GM23338 (cell line): ENCODE measurements around the gene DMD. TPM values are rescaled to one million over a fixed set of nuclear protein-coding genes. Genes with fewer than 3 reads are reported as not detected.

Experiments
- ATAC-seq: fragments of 200-7000 bp; cut with Tn5 transposase; 3 replicates; pipeline ENCODE4 v1.9.1; 2020
- DNase-seq: peaks from one replicate; pipeline ENCODE4 v3.0.0-alpha.2; 2015; ENCODE audit warnings: low spot score
- H2AFZ ChIP-seq: fragments of 200-600 bp; sonication (generic); 2 replicates; pipeline ENCODE4 v1.8.0; 2016; ENCODE audit warnings: antibody characterized with exemption, mild to moderate bottlenecking, moderate library complexity
- H3F3A ChIP-seq: fragments of 200-600 bp; sonication (generic); replicated peaks from 2 replicates; pipeline ENCODE4 v1.8.0; 2017; ENCODE audit warnings: antibody characterized with exemption, mixed run types, low read depth
- H3K27ac ChIP-seq: fragments of 200-600 bp; sonication (generic); 2 replicates; pipeline ENCODE4 v1.6.1; 2016; ENCODE audit warnings: low read depth
- H3K27me3 ChIP-seq: fragments of 200-600 bp; sonication (generic); 2 replicates; pipeline ENCODE4 v1.8.0; 2016; ENCODE audit warnings: mild to moderate bottlenecking, mixed run types, moderate library complexity; ENCODE audit not compliant: insufficient read depth
- H3K36me3 ChIP-seq: fragments of 200-600 bp; sonication (generic); 2 replicates; pipeline ENCODE4 v1.8.0; 2016; ENCODE audit warnings: mild to moderate bottlenecking; ENCODE audit not compliant: insufficient read depth
- H3K4me1 ChIP-seq: fragments of 200-600 bp; sonication (generic); 2 replicates; pipeline ENCODE4 v1.8.0; 2016; ENCODE audit warnings: mild to moderate bottlenecking, moderate library complexity; ENCODE audit not compliant: insufficient read depth
- H3K4me2 ChIP-seq: fragments of 200-600 bp; sonication (generic); 2 replicates; pipeline ENCODE4 v1.7.1; 2017; ENCODE audit warnings: mixed run types
- H3K4me3 ChIP-seq: fragments of 200-600 bp; sonication (generic); 2 replicates; pipeline ENCODE4 v1.6.1; 2016; ENCODE audit warnings: mixed run types
- H3K79me2 ChIP-seq: fragments of 200-600 bp; sonication (generic); replicated peaks from 2 replicates; pipeline ENCODE4 v1.8.0; 2017; ENCODE audit warnings: mild to moderate bottlenecking; ENCODE audit not compliant: insufficient read depth
- H3K9me2 ChIP-seq: fragments of 200-600 bp; sonication (generic); 2 replicates; pipeline ENCODE4 v1.8.0; 2017; ENCODE audit not compliant: insufficient read depth
- H4K20me1 ChIP-seq: fragments of 200-600 bp; sonication (generic); replicated peaks from 2 replicates; pipeline ENCODE4 v1.8.0; 2017; ENCODE audit warnings: mild to moderate bottlenecking; ENCODE audit not compliant: insufficient read depth
- H3K27ac Mint-ChIP-seq: 2 replicates; pipeline ENCODE4 v1.8.0; 2020; ENCODE audit warnings: inconsistent platforms, mild to moderate bottlenecking, moderate library complexity, mixed read lengths
- H3K27me3 Mint-ChIP-seq: 3 replicates; pipeline ENCODE4 v1.8.0; 2022; ENCODE audit warnings: low read depth, mild to moderate bottlenecking, moderate library complexity, mixed read lengths, inconsistent platforms; ENCODE audit not compliant: insufficient read depth, poor library complexity
- H3K36me3 Mint-ChIP-seq: 3 replicates; pipeline ENCODE4 v1.8.0; 2021; ENCODE audit warnings: low read depth, mild to moderate bottlenecking, inconsistent platforms, moderate library complexity, mixed read lengths
- H3K4me1 Mint-ChIP-seq: 3 replicates; pipeline ENCODE4 v1.8.0; 2020; ENCODE audit warnings: mild to moderate bottlenecking, inconsistent platforms, mixed read lengths
- H3K4me3 Mint-ChIP-seq: 3 replicates; pipeline ENCODE4 v1.8.0; 2021; ENCODE audit warnings: moderate library complexity, mild to moderate bottlenecking, inconsistent platforms, mixed read lengths
- H3K9me3 Mint-ChIP-seq: 3 replicates; pipeline ENCODE4 v1.8.0; 2020; ENCODE audit warnings: moderate library complexity, mild to moderate bottlenecking, inconsistent platforms, mixed read lengths
- POLR2AphosphoS5 ChIP-seq: IDR thresholded peaks from 2 replicates; pipeline ENCODE4 v1.6.1; 2016; ENCODE audit warnings: antibody characterized with exemption, low read depth
- ZNF114 ChIP-seq: fragments of 250-450 bp; sonication (Bioruptor Pico); IDR thresholded peaks from 2 replicates; pipeline ENCODE4 v1.5.0; 2020; ENCODE audit warnings: mild to moderate bottlenecking, moderate library complexity
- ZNF331 ChIP-seq: fragments of 250-450 bp; sonication (Bioruptor Pico); IDR thresholded peaks from 2 replicates; pipeline ENCODE4 v1.5.0; 2020; ENCODE audit warnings: low read depth, mild to moderate bottlenecking, moderate library complexity
- polyA plus RNA-seq: library from polyadenylated mRNA; unstranded; fragments of >200 nt; fragmentation: Nextera tagmentation; extraction: Ambion mirVana; gene quantifications from 2 replicates; pipeline ENCODE4 v1.2.1, GENCODE V29; 2016
- total RNA-seq: library from RNA; depleted of rRNA; stranded (reverse); fragments of >200 nt; shearing (Covaris generic); gene quantifications from 2 replicates; pipeline ENCODE4 v1.2.3, GENCODE V29; 2014
- TF ChIP-seq, protein P1 (sequence below), 2 experiments: fragments of 200-600 bp in 1 of 2; sonication (generic) in 1 of 2; conservative IDR thresholded peaks; 2 replicates each; pipeline versions ENCODE4 v1.5.1 to v1.6.1; 2016 to 2017; ENCODE audit warnings: antibody characterized with exemption in 2 of 2, low read depth in 2 of 2, mild to moderate bottlenecking in 2 of 2, moderate library complexity in 1 of 2
- TF ChIP-seq, protein P2 (sequence below): fragments of 250-450 bp; sonication (Bioruptor Pico); IDR thresholded peaks from 2 replicates; pipeline ENCODE4 v1.5.0; 2020; ENCODE audit warnings: mild to moderate bottlenecking, moderate library complexity
- TF ChIP-seq, protein P3 (sequence below): IDR thresholded peaks from 2 replicates; pipeline ENCODE4 v1.6.1; 2016; ENCODE audit warnings: antibody characterized with exemption

DMD gene
- total and polyA plus RNA-seq, 2 experiments from 2014 or later: 4.5 to 7.6 TPM

DNA sequence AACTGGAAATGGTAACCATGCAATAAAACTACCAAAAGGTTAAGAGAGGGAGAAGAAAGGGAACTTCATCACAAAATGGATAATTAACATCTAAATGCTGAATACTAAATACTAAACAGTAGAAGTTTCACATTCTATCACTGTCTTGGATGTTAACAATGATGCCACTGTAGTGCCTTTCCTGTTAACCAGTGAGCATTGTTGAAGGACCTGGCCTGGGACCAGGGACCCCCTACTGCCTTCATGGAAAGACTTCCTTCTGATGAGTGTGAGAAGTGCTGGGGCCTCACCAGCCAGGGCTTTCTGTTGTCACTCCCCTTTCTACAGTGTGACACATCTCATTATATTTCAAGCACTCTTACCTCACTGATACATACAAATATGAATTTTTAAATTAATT lies 1400.2 kb downstream of the DMD start (continued):
- TF ChIP-seq, protein P1, sequence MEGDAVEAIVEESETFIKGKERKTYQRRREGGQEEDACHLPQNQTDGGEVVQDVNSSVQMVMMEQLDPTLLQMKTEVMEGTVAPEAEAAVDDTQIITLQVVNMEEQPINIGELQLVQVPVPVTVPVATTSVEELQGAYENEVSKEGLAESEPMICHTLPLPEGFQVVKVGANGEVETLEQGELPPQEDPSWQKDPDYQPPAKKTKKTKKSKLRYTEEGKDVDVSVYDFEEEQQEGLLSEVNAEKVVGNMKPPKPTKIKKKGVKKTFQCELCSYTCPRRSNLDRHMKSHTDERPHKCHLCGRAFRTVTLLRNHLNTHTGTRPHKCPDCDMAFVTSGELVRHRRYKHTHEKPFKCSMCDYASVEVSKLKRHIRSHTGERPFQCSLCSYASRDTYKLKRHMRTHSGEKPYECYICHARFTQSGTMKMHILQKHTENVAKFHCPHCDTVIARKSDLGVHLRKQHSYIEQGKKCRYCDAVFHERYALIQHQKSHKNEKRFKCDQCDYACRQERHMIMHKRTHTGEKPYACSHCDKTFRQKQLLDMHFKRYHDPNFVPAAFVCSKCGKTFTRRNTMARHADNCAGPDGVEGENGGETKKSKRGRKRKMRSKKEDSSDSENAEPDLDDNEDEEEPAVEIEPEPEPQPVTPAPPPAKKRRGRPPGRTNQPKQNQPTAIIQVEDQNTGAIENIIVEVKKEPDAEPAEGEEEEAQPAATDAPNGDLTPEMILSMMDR (conservative IDR thresholded peaks at IDR 0.05; ENCODE audit: low read depth in 2 of 2): no peak
- TF ChIP-seq ZNF331 (CRISPR knock-in tag): no peak
- TF ChIP-seq, protein P2, sequence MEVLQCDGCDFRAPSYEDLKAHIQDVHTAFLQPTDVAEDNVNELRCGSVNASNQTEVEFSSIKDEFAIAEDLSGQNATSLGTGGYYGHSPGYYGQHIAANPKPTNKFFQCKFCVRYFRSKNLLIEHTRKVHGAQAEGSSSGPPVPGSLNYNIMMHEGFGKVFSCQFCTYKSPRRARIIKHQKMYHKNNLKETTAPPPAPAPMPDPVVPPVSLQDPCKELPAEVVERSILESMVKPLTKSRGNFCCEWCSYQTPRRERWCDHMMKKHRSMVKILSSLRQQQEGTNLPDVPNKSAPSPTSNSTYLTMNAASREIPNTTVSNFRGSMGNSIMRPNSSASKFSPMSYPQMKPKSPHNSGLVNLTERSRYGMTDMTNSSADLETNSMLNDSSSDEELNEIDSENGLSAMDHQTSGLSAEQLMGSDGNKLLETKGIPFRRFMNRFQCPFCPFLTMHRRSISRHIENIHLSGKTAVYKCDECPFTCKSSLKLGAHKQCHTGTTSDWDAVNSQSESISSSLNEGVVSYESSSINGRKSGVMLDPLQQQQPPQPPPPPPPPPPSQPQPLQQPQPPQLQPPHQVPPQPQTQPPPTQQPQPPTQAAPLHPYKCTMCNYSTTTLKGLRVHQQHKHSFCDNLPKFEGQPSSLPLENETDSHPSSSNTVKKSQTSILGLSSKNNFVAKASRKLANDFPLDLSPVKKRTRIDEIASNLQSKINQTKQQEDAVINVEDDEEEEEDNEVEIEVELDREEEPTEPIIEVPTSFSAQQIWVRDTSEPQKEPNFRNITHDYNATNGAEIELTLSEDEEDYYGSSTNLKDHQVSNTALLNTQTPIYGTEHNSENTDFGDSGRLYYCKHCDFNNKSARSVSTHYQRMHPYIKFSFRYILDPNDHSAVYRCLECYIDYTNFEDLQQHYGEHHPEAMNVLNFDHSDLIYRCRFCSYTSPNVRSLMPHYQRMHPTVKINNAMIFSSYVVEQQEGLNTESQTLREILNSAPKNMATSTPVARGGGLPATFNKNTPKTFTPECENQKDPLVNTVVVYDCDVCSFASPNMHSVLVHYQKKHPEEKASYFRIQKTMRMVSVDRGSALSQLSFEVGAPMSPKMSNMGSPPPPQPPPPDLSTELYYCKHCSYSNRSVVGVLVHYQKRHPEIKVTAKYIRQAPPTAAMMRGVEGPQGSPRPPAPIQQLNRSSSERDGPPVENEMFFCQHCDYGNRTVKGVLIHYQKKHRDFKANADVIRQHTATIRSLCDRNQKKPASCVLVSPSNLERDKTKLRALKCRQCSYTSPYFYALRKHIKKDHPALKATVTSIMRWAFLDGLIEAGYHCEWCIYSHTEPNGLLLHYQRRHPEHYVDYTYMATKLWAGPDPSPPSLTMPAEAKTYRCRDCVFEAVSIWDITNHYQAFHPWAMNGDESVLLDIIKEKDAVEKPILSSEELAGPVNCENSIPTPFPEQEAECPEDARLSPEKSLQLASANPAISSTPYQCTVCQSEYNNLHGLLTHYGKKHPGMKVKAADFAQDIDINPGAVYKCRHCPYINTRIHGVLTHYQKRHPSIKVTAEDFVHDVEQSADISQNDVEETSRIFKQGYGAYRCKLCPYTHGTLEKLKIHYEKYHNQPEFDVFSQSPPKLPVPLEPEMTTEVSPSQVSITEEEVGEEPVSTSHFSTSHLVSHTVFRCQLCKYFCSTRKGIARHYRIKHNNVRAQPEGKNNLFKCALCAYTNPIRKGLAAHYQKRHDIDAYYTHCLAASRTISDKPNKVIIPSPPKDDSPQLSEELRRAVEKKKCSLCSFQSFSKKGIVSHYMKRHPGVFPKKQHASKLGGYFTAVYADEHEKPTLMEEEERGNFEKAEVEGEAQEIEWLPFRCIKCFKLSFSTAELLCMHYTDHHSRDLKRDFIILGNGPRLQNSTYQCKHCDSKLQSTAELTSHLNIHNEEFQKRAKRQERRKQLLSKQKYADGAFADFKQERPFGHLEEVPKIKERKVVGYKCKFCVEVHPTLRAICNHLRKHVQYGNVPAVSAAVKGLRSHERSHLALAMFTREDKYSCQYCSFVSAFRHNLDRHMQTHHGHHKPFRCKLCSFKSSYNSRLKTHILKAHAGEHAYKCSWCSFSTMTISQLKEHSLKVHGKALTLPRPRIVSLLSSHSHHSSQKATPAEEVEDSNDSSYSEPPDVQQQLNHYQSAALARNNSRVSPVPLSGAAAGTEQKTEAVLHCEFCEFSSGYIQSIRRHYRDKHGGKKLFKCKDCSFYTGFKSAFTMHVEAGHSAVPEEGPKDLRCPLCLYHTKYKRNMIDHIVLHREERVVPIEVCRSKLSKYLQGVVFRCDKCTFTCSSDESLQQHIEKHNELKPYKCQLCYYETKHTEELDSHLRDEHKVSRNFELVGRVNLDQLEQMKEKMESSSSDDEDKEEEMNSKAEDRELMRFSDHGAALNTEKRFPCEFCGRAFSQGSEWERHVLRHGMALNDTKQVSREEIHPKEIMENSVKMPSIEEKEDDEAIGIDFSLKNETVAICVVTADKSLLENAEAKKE (CRISPR knock-in tag): no peak

DNA sequence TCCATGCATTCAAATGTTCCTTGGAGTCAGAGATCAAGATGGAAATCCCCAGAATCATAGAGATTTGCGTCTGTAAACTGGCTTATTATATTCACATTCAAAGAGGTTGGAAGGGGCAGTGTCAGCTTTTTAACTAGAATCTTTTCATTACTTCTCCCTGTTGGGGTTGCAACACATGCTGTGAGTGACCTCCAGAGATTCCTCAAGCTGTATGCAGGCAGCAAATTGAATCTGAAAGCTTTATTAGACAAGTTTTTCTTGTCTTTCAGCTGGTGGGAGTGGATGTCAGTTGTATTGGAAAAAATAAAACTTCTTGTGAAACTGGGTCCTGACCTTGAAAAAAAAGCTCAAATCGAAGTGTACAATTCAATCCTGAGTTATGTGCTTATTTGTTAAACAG lies 1403.0 kb downstream of the DMD start:
- no peak for DNase-seq

More for the DNA sequence above, 1403.0 kb downstream of the DMD start:
- H2AFZ ChIP-seq: no peak overlapping the region
- no peaks in the 10 kb centered on the region for H3K36me3 ChIP-seq
- H3K27me3 ChIP-seq: no peaks in the 10 kb centered on the region
- no peaks in the 10 kb centered on the region for H3K9me2 ChIP-seq
- no peaks in the 10 kb centered on the region for H4K20me1 ChIP-seq
- H3K4me3 ChIP-seq: no peak overlapping the region
- no peak overlapping the region for H3K4me2 ChIP-seq
- H3F3A ChIP-seq: no peaks in the 10 kb centered on the region
- H3K4me3 Mint-ChIP-seq: no peak overlapping the region
- no peak overlapping the region for H3K27ac Mint-ChIP-seq
- no peak for ATAC-seq
- TF ChIP-seq POLR2AphosphoS5: no peak
- TF ChIP-seq, protein P3, sequence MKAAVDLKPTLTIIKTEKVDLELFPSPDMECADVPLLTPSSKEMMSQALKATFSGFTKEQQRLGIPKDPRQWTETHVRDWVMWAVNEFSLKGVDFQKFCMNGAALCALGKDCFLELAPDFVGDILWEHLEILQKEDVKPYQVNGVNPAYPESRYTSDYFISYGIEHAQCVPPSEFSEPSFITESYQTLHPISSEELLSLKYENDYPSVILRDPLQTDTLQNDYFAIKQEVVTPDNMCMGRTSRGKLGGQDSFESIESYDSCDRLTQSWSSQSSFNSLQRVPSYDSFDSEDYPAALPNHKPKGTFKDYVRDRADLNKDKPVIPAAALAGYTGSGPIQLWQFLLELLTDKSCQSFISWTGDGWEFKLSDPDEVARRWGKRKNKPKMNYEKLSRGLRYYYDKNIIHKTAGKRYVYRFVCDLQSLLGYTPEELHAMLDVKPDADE: no peak
- TF ChIP-seq, protein P2 (CRISPR knock-in tag): no peak
- no peak for TF ChIP-seq ZNF331 (CRISPR knock-in tag)
- TF ChIP-seq ZNF114 (CRISPR knock-in tag): no peak
- H3K4me1 ChIP-seq: no peaks in the 10 kb centered on the region
- no peaks in the 10 kb centered on the region for H3K79me2 ChIP-seq
- H3K27me3 Mint-ChIP-seq: no peaks in the 10 kb centered on the region
- H3K9me3 Mint-ChIP-seq: no peaks in the 10 kb centered on the region
- peaks cover 8% of the 10 kb centered on the region; the same call in 2 of the 3 replicates for H3K4me1 Mint-ChIP-seq
- no peaks in the 10 kb centered on the region for H3K36me3 Mint-ChIP-seq
- H3K27ac ChIP-seq: no peak overlapping the region
